H1 (cell line): ENCODE results near the gene STYXL1.

Source experiments
- CBX5 ChIP-seq: fragments of 300-800, 300-1000 bp; sonication (generic); IDR thresholded peaks from 2 replicates; pipeline ENCODE4 v1.7.1; 2016; ENCODE audit warnings: antibody characterized with exemption, low read length, low read depth
- EP300 ChIP-seq, 2 experiments: IDR thresholded peaks; 1 replicate in 1 of 2; 2 replicates in 1 of 2; pipeline ENCODE4 v1.6.1; 2011 to 2012; ENCODE audit warnings: low read depth in 2 of 2, low read length in 2 of 2, mild to moderate bottlenecking in 2 of 2, borderline replicate concordance in 1 of 2, inconsistent platforms in 1 of 2, moderate library complexity in 1 of 2
- EZH2 ChIP-seq: fragments of 200-600 bp; sonication (generic); IDR thresholded peaks from 2 replicates; pipeline ENCODE4 v1.7.1; 2012; ENCODE audit warnings: low read depth, mild to moderate bottlenecking, moderate library complexity, low read length, inconsistent platforms; ENCODE audit not compliant: severe bottlenecking
- JUND ChIP-seq: IDR thresholded peaks from 2 replicates; pipeline ENCODE4 v1.6.1; 2011; ENCODE audit warnings: mild to moderate bottlenecking, improper control_type of control experiment, low read length
- RAD21 ChIP-seq, 2 experiments: IDR thresholded peaks in 1 of 2; conservative IDR thresholded peaks in 1 of 2; 2 replicates each; pipeline ENCODE4 v1.6.1; 2011; ENCODE audit warnings: low read depth in 2 of 2, low read length in 2 of 2, improper control_type of control experiment in 1 of 2, inconsistent platforms in 1 of 2, mild to moderate bottlenecking in 1 of 2, moderate library complexity in 1 of 2
- RXRA ChIP-seq: IDR thresholded peaks from 2 replicates; pipeline ENCODE4 v1.6.1; 2011; ENCODE audit warnings: low read depth, mild to moderate bottlenecking, low read length, moderate library complexity; ENCODE audit not compliant: insufficient read depth
- SAP30 ChIP-seq: fragments of 300-600 bp; sonication (generic); IDR thresholded peaks from 2 replicates; pipeline ENCODE4 v1.7.1; 2012; ENCODE audit warnings: low read length, moderate library complexity, mild to moderate bottlenecking, inconsistent platforms; ENCODE audit not compliant: insufficient read depth, insufficient replicate concordance
- TAF1 ChIP-seq: IDR thresholded peaks from 2 replicates; pipeline ENCODE4 v1.6.1; 2011; ENCODE audit warnings: mild to moderate bottlenecking, low read depth, low read length
- TF ChIP-seq, protein P1 (sequence below), 3 experiments: IDR thresholded peaks; 1 replicate in 2 of 3; 2 replicates in 1 of 3; pipeline versions ENCODE4 v1.5.1 to v1.6.1; 2011; ENCODE audit warnings: low read length in 3 of 3, mild to moderate bottlenecking in 3 of 3, inconsistent platforms in 2 of 3, low read depth in 1 of 3, moderate library complexity in 1 of 3; ENCODE audit not compliant: insufficient read depth in 1 of 3; ENCODE audit errors: control extremely low read depth in 1 of 3

DNA sequence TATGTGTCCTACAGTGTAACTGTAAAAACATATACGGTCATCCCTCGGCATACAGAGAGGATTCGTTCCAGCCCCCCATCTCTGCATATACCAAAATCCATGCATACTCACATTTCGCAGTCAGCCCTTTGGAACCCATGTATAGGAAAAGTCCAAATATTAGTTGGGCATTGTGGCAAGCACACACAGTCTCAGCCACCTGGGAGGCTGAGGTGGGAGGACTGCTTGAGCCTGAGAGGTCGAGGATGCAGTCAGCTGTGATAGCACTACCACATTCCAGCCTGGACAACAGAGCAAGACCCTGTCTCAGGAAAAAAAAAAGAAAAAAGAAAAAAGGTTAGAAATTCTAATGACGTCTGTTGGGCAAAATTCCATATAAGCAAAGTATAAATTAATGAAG, 29.2 kb upstream of the STYXL1 start:
- TF ChIP-seq RXRA: no peak
- TF ChIP-seq CBX5: no peak
- no peak for TF ChIP-seq EZH2
- TF ChIP-seq RAD21 (IDR thresholded peaks at IDR 0.05 in 1 of 2, conservative IDR thresholded peaks at IDR 0.05 in 1 of 2; ENCODE audit: low read depth in 2 of 2, low read length in 2 of 2): no peak
- no peak for TF ChIP-seq SAP30
- no peak for TF ChIP-seq EP300 (IDR thresholded peaks at IDR 0.05; ENCODE audit: borderline replicate concordance in 1 of 2, low read depth in 2 of 2, low read length in 2 of 2)
- TF ChIP-seq, protein P1, sequence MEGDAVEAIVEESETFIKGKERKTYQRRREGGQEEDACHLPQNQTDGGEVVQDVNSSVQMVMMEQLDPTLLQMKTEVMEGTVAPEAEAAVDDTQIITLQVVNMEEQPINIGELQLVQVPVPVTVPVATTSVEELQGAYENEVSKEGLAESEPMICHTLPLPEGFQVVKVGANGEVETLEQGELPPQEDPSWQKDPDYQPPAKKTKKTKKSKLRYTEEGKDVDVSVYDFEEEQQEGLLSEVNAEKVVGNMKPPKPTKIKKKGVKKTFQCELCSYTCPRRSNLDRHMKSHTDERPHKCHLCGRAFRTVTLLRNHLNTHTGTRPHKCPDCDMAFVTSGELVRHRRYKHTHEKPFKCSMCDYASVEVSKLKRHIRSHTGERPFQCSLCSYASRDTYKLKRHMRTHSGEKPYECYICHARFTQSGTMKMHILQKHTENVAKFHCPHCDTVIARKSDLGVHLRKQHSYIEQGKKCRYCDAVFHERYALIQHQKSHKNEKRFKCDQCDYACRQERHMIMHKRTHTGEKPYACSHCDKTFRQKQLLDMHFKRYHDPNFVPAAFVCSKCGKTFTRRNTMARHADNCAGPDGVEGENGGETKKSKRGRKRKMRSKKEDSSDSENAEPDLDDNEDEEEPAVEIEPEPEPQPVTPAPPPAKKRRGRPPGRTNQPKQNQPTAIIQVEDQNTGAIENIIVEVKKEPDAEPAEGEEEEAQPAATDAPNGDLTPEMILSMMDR (IDR thresholded peaks at IDR 0.05; ENCODE audit: control extremely low read depth in 1 of 3, insufficient read depth in 1 of 3, low read depth in 1 of 3, low read length in 3 of 3): no peak
- no peak for TF ChIP-seq JUND
- no peak for TF ChIP-seq TAF1
